Lower lobe of right lung (tissue), 2 donors: Measurements from ENCODE around the gene KIR3DL3. TPM values are rescaled to one million over a fixed set of nuclear protein-coding genes. Genes with fewer than 3 reads are reported as not detected.
"Not testable (repeated sequence)": the region's sequence is repeated elsewhere in the genome, so short reads cannot be mapped to it uniquely, and the experiment has no call there.

Experiments
- ATAC-seq, 2 donors: fragments of 200-7000 bp; cut with Tn5 transposase; one replicate each; pipeline ENCODE4 v1.9.1; 2020 to 2022; ENCODE audit warnings: mild to moderate bottlenecking in 2 of 2, moderate library complexity in 2 of 2
- DNase-seq: peaks from one replicate; pipeline ENCODE4 v3.0.0-alpha.2; 2020
- H3K27ac ChIP-seq: fragments of 200-600 bp; one replicate; pipeline ENCODE4 v1.8.0; 2022
- H3K27me3 ChIP-seq: fragments of 200-600 bp; one replicate; pipeline ENCODE4 v1.8.0; 2022; ENCODE audit warnings: low read depth
- H3K36me3 ChIP-seq: fragments of 200-600 bp; one replicate; pipeline ENCODE4 v1.8.0; 2022; ENCODE audit warnings: mild to moderate bottlenecking
- H3K4me1 ChIP-seq: fragments of 200-600 bp; one replicate; pipeline ENCODE4 v1.8.0; 2022
- H3K4me3 ChIP-seq: fragments of 200-600 bp; one replicate; pipeline ENCODE4 v1.8.0; 2022; ENCODE audit warnings: mild to moderate bottlenecking
- H3K9me3 ChIP-seq: fragments of 200-600 bp; one replicate; pipeline ENCODE4 v1.8.0; 2022
- intact Hi-C: fragments of 100-400 bp; cut with DNase I; formaldehyde crosslinking; loops from one replicate; pipeline ENCODE4 v1.11.0; 2022
- total RNA-seq: library from RNA; stranded (reverse); fragmentation: NEBNext Ultra II Directional; extraction: Animal tissue kit (Norgen Biotek cat#: 25700); gene quantifications from one replicate; pipeline ENCODE4 v1.2.1, GENCODE V29; 2021
- TF ChIP-seq, protein P1 (sequence below): fragments of 200-600 bp; IDR thresholded peaks from one replicate; pipeline ENCODE4 v1.8.0; 2022; ENCODE audit warnings: antibody characterized with exemption, mild to moderate bottlenecking
- donor health status: DM: no; HTN: yes; CAD: no; lungs with severe emphysema.

KIR3DL3 gene
- total RNA-seq, 1 donor from 2014 or later, result not detected

DNA sequence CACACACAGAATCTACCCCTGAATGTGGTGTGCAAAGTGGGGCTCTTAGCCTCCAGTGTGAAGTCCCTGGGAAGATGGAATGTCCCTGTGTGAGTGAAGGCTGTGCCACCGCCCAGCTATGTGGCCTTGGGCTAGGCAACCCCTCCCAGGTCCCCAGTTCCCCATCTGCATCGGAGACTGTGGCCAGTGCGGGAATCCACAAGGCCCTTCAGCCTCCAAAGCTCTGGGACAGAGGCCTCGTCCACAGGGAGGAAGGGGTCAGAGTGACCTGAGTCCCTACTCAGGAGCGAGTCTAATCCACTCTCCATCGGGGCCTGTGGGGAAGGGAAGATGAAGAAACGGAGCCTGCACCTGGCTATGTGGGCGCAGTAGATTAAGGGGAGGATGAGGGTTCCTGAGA, 19.3 kb upstream of the KIR3DL3 start:
- Histone ChIP-seq H3K4me3 (no peak overlapping the region), H3K9me3 (no peaks in the 10 kb centered on the region), H3K4me1 (no peaks in the 10 kb centered on the region), H3K27me3 (peaks cover 5% of the 10 kb centered on the region), H3K27ac (no peak overlapping the region), H3K36me3 (no peaks in the 10 kb centered on the region)
- intact Hi-C loops, result no loop called here
- TF ChIP-seq, protein P1, sequence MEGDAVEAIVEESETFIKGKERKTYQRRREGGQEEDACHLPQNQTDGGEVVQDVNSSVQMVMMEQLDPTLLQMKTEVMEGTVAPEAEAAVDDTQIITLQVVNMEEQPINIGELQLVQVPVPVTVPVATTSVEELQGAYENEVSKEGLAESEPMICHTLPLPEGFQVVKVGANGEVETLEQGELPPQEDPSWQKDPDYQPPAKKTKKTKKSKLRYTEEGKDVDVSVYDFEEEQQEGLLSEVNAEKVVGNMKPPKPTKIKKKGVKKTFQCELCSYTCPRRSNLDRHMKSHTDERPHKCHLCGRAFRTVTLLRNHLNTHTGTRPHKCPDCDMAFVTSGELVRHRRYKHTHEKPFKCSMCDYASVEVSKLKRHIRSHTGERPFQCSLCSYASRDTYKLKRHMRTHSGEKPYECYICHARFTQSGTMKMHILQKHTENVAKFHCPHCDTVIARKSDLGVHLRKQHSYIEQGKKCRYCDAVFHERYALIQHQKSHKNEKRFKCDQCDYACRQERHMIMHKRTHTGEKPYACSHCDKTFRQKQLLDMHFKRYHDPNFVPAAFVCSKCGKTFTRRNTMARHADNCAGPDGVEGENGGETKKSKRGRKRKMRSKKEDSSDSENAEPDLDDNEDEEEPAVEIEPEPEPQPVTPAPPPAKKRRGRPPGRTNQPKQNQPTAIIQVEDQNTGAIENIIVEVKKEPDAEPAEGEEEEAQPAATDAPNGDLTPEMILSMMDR, result no peak
- ATAC-seq (no peak), DNase-seq (no peak)

DNA sequence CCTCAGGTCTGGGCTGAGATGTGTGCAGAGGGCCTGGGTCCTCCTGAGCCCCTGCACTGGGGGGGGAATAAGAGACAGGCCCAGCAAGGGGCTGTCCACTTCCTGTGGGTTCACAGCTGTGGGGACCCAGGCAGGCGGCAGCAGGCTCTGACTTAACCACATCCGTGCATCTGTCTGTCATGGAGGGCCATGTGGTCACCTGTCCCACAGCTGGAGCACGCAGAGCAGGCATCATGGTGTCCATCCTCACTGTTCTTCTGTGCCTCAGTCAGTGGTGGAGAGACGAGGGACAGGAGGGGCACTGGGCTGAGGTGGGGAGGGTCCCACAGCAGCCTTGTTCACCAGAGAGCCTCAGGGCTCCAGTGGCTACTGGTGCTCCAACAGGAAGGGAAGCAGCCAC, 16.3 kb upstream of the KIR3DL3 start:
- H3K4me3 ChIP-seq, result no peak overlapping the region
- intact Hi-C loops, result no loop called here
- ATAC-seq (peak; percentile 28 to 47), DNase-seq (no peak)
- H3K27ac ChIP-seq, result no peak overlapping the region
- TF ChIP-seq, protein P1, result no peak
- H3K9me3 ChIP-seq, result no peaks in the 10 kb centered on the region
- no peaks in the 10 kb centered on the region for H3K4me1 ChIP-seq
- no peaks in the 10 kb centered on the region for H3K36me3 ChIP-seq
- H3K27me3 ChIP-seq, result peaks cover 9% of the 10 kb centered on the region

DNA sequence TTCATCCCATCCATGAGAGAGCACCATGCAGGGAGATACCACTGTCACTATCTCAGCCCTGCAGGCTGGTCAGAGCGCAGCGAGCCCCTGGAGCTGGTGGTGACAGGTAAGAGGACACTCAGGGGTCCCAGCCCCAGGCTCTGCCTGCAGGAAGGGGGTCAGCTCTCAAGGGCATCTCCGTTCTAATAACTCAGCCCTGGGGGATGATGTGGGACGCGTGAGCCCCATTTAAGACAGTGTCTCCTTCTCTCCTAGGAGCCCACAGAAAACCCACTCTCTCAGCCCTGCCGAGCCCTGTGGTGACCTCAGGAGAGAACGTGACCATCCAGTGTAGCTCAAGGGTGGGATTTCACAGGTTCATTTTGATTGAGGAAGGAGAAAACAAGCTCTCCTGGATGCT, 15.5 kb upstream of the KIR3DL3 start:
- ATAC-seq (peak in 1 of 2 donors; percentile 17), DNase-seq (no peak)
- H3K36me3 ChIP-seq, result no peaks in the 10 kb centered on the region
- H3K27me3 ChIP-seq, result peaks cover 12% of the 10 kb centered on the region
- TF ChIP-seq, protein P1, result no peak
- no peaks in the 10 kb centered on the region for H3K9me3 ChIP-seq
- H3K4me3 ChIP-seq, result no peak overlapping the region
- intact Hi-C loops, result no loop called here
- H3K4me1 ChIP-seq, result no peaks in the 10 kb centered on the region
- no peak overlapping the region for H3K27ac ChIP-seq

DNA sequence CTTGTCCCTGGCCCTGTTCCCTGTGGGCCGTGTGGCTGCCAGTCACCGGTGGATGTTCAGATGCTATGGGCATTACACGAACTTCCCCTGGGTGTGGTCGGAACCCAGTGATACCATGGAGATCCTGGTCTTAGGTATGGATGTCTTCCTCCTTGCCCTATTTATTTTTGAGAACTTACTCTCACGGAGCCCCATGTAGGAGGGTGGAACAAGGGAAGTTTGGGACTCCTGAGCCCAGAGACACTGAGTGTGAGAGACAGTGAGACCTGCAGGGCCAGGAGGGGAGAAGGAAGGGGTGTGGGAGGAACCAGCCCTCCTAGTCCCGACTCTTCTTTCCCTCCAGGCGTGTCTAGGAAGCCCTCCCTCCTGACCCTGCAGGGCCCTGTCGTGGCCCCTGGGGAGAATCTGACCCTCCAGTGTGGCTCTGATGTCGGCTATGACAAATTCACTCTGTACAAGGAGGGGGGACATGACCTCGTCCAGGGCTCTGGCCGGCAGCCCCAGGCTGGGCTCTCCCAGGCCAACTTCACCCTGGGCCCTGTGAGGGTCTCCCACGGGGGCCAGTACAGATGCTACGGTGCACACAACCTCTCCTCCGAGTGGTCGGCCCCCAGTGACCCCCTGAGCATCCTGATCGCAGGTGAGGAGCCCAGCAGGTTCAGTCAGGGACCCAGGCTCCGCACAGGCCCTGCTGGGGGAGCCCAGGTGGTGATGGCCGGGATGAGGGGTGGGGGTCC, 14.9 kb upstream of the KIR3DL3 start:
- peaks cover 12% of the 10 kb centered on the region for H3K27me3 ChIP-seq
- no peaks in the 10 kb centered on the region for H3K9me3 ChIP-seq
- ATAC-seq, result no peak
- TF ChIP-seq, protein P1, result no peak
- H3K4me3 ChIP-seq, result no peak overlapping the region
- H3K36me3 ChIP-seq, result no peaks in the 10 kb centered on the region
- intact Hi-C loops, result no loop called here
- no peak for DNase-seq
- H3K4me1 ChIP-seq, result no peaks in the 10 kb centered on the region
- H3K27ac ChIP-seq, result no peak overlapping the region

DNA sequence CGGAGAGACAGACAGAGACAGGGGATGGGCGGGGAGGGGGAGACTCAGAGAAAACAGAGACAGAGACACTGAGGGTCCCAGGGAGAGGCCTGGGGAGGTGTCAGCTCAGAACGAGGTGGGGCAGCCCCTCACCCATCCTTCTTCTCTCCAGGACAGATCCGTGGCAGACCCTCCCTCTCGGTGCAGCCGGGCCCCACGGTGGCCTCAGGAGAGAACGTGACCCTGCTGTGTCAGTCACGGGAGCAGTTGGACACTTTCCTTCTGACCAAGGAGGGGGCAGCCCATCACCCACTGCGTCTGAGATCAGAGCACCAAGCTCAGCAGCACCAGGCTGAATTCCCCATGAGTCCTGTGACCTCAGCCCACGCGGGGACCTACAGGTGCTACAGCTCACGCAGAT, 14.3 kb upstream of the KIR3DL3 start:
- ATAC-seq, H3K4me1 ChIP-seq, H3K9me3 ChIP-seq, intact Hi-C loops, H3K4me3 ChIP-seq, H3K36me3 ChIP-seq, H3K27ac ChIP-seq, DNase-seq: not testable (repeated sequence)
- H3K27me3 ChIP-seq, result peaks cover 12% of the 10 kb centered on the region

DNA sequence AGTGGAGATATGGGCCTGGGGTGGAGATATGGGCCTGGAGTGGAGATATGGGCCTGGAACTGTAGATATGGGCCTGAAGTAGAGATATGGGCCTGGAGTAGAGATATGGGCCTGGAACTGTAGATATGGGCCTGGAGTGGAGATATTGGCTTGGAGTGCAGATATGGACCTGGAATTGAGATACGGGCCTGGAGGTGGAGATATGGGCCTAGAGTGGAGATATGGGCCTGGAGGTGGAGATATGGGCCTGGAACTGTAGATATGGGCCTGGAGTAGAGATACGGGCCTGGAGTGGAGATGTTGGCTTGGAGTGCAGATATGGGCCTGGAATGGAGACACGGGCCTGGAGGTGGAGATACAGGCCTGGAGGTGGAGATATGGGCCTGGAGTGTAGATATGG, 402 bp downstream of the KIR3DL3 start:
- ATAC-seq, result no peak
- Histone ChIP-seq H3K36me3 (no peaks in the 10 kb centered on the region), H3K4me3 (no peak overlapping the region), H3K4me1 (no peaks in the 10 kb centered on the region), H3K27ac (no peak overlapping the region), H3K9me3 (peaks cover 17% of the 10 kb centered on the region), H3K27me3 (no peaks in the 10 kb centered on the region)
- TF ChIP-seq, protein P1, result no peak
- no peak for DNase-seq
- intact Hi-C loops, result no loop called here
